Fibroblast of lung (primary cell): ENCODE measurements around the gene RPS21. TPM values are rescaled to one million over a fixed set of nuclear protein-coding genes. Genes with fewer than 3 reads are reported as not detected.
A peak's percentile ranks its signal among the peaks of the same experiment; 100 is the strongest.

Source experiments
- DNase-seq, 2 donors: peaks; one replicate each; pipeline versions ENCODE4 v3.0.0 to v3.0.0-alpha.2; 2010; ENCODE audit warnings: low read depth in 2 of 2
- H2AFZ ChIP-seq: 2 replicates; pipeline ENCODE4 v1.5.1; 2012; ENCODE audit warnings: low read length, control low read depth, inconsistent platforms
- H3K27ac ChIP-seq: 2 replicates; pipeline ENCODE4 v1.5.1; 2011; ENCODE audit warnings: low read length, control low read depth; ENCODE audit not compliant: insufficient read depth
- H3K27me3 ChIP-seq: 2 replicates; pipeline ENCODE4 v1.5.1; 2011; ENCODE audit warnings: mild to moderate bottlenecking, low read length; ENCODE audit not compliant: control insufficient read depth, insufficient read depth
- H3K36me3 ChIP-seq: 2 replicates; pipeline ENCODE4 v1.5.1; 2011; ENCODE audit warnings: low read length; ENCODE audit not compliant: control insufficient read depth, insufficient read depth
- H3K4me1 ChIP-seq: 2 replicates; pipeline ENCODE4 v1.5.1; 2011; ENCODE audit warnings: low read length; ENCODE audit not compliant: control insufficient read depth, insufficient read depth; ENCODE audit errors: extremely low read depth
- H3K4me2 ChIP-seq: 2 replicates; pipeline ENCODE4 v1.5.1; 2011; ENCODE audit warnings: low read length, control low read depth; ENCODE audit not compliant: insufficient read depth; ENCODE audit errors: extremely low read depth
- H3K4me3 ChIP-seq, 4 experiments: fragments of 200-600 bp in 1 of 4; sonication (generic) in 1 of 4; replicated peaks in 1 of 4; 2 replicates each; pipeline ENCODE4 v1.5.1; 2011 to 2016; ENCODE audit warnings: low read length in 4 of 4, low read depth in 3 of 4, mild to moderate bottlenecking in 3 of 4, control low read depth in 2 of 4, inconsistent platforms in 1 of 4, mixed read lengths in 1 of 4; ENCODE audit not compliant: insufficient read depth in 1 of 4; ENCODE audit errors: control extremely low read depth in 1 of 4
- H3K79me2 ChIP-seq: 2 replicates; pipeline ENCODE4 v1.5.1; 2012; ENCODE audit warnings: mild to moderate bottlenecking, low read length, inconsistent platforms; ENCODE audit not compliant: control insufficient read depth, insufficient read depth
- H3K9ac ChIP-seq: 2 replicates; pipeline ENCODE4 v1.5.1; 2011; ENCODE audit warnings: mild to moderate bottlenecking, low read length, control low read depth; ENCODE audit not compliant: insufficient read depth
- H3K9me3 ChIP-seq: 2 replicates; pipeline ENCODE4 v1.5.1; 2012; ENCODE audit warnings: low read depth, low read length; ENCODE audit not compliant: control insufficient read depth, insufficient read depth
- H4K20me1 ChIP-seq: 2 replicates; pipeline ENCODE4 v1.5.1; 2011; ENCODE audit warnings: low read length; ENCODE audit not compliant: control insufficient read depth, insufficient read depth; ENCODE audit errors: extremely low read depth
- CTCF ChIP-seq, 2 donors: IDR thresholded peaks in 1 of 2; conservative IDR thresholded peaks in 1 of 2; 1 replicate in 1 of 2; 2 replicates in 1 of 2; pipeline ENCODE4 v1.5.1; 2011 to 2012; ENCODE audit warnings: low read length in 2 of 2, control low read depth in 1 of 2, inconsistent platforms in 1 of 2, low read depth in 1 of 2, mild to moderate bottlenecking in 1 of 2
- EZH2 ChIP-seq: IDR thresholded peaks from 2 replicates; pipeline ENCODE4 v1.5.1; 2012; ENCODE audit warnings: low read length, control low read depth, mild to moderate bottlenecking; ENCODE audit errors: missing control alignments
- polyA minus RNA-seq: library from RNA; depleted of rRNA, polyadenylated mRNA; stranded (reverse); fragments of >200 nt; gene quantifications from 2 replicates; pipeline ENCODE4 v1.2.3, GENCODE V29; 2011; ENCODE audit warnings: low replicate concordance
- polyA plus RNA-seq, 2 donors: library from polyadenylated mRNA; depleted of rRNA in 1 of 2; stranded (reverse) in 1 of 2; unstranded in 1 of 2; fragments of >200 nt; gene quantifications; 2 replicates each; pipeline ENCODE4 v1.2.1, GENCODE V29; 2011 to 2012; ENCODE audit warnings: missing spikeins in 1 of 2
- total RNA-seq: library from RNA; depleted of rRNA; stranded (reverse); fragments of >200 nt; gene quantifications from 2 replicates; pipeline ENCODE4 v1.2.1, GENCODE V29; 2014

Gene RPS21
- total RNA-seq (718 and 867 TPM in 2 replicates), polyA plus RNA-seq (2,081 and 2,825 TPM in 2 replicates), polyA minus RNA-seq (272 and 495 TPM in 2 replicates)
- polyA plus RNA-seq (2012): 3,514 and 3,924 TPM in 2 replicates

- TF ChIP-seq CTCF (conservative IDR thresholded peaks at IDR 0.05 in 1 of 2, IDR thresholded peaks at IDR 0.05 in 1 of 2; ENCODE audit: low read depth in 1 of 2, low read length in 2 of 2): no peak
- no peak for TF ChIP-seq EZH2
- no peaks in the 10 kb centered on the region for H3K27me3 ChIP-seq
- H3K27ac ChIP-seq: peak within 1 kb of the TSS; percentile 94
- H3K4me1 ChIP-seq: peaks cover 9% of the 10 kb centered on the region
- peaks cover 46% of the 10 kb centered on the region for H3K79me2 ChIP-seq
- peak within 1 kb of the TSS; percentile 84 to 98 (median 94) for H3K4me3 ChIP-seq
- DNase-seq: peak; percentile 89 to 90
- H2AFZ ChIP-seq: peak within 1 kb of the TSS; percentile 76
- H3K4me2 ChIP-seq: peak within 1 kb of the TSS; percentile 79
- peak within 1 kb of the TSS; percentile 98 for H3K9ac ChIP-seq
- no peaks in the 10 kb centered on the region for H4K20me1 ChIP-seq
- peaks cover 26% of the 10 kb centered on the region for H3K36me3 ChIP-seq
- no peaks in the 10 kb centered on the region for H3K9me3 ChIP-seq
These were observed at the start of gene RPS21 for GRCh38 chr20:62386383-62387218. Gene RPS21 (plus strand): TSS chr20:62387103. CDS start chr20:62387339, 236 bp downstream.

GRCh38 chr20:62337558-62338293 lies 49.2 kb upstream of the RPS21 start:
- no peak overlapping the region for H3K4me2 ChIP-seq
- no peaks in the 10 kb centered on the region for H3K4me1 ChIP-seq
- no peak overlapping the region for H3K27ac ChIP-seq
- DNase-seq: no peak
- H4K20me1 ChIP-seq: no peaks in the 10 kb centered on the region
- no peak overlapping the region for H2AFZ ChIP-seq
- no peaks in the 10 kb centered on the region for H3K79me2 ChIP-seq
- no peaks in the 10 kb centered on the region for H3K9me3 ChIP-seq
- peaks cover 23% of the 10 kb centered on the region for H3K36me3 ChIP-seq
- H3K4me3 ChIP-seq: no peak overlapping the region
- H3K27me3 ChIP-seq: no peaks in the 10 kb centered on the region
- no peak for TF ChIP-seq CTCF (conservative IDR thresholded peaks at IDR 0.05 in 1 of 2, IDR thresholded peaks at IDR 0.05 in 1 of 2; ENCODE audit: low read depth in 1 of 2, low read length in 2 of 2)
- TF ChIP-seq EZH2: no peak
- no peak overlapping the region for H3K9ac ChIP-seq

GRCh38 chr20:62338294-62338620 lies 48.6 kb upstream of the RPS21 start:
- H3K4me1 ChIP-seq: no peaks in the 10 kb centered on the region
- H3K79me2 ChIP-seq: no peaks in the 10 kb centered on the region
- peaks cover 23% of the 10 kb centered on the region for H3K36me3 ChIP-seq
- H3K9me3 ChIP-seq: no peaks in the 10 kb centered on the region
- no peak overlapping the region for H3K4me2 ChIP-seq
- H3K27me3 ChIP-seq: no peaks in the 10 kb centered on the region
- no peak for DNase-seq
- no peak overlapping the region for H3K9ac ChIP-seq
- no peak for TF ChIP-seq EZH2
- no peak for TF ChIP-seq CTCF (conservative IDR thresholded peaks at IDR 0.05 in 1 of 2, IDR thresholded peaks at IDR 0.05 in 1 of 2; ENCODE audit: low read depth in 1 of 2, low read length in 2 of 2)
- no peak overlapping the region for H2AFZ ChIP-seq
- no peak overlapping the region for H3K27ac ChIP-seq
- no peak overlapping the region for H3K4me3 ChIP-seq
- H4K20me1 ChIP-seq: no peaks in the 10 kb centered on the region
